HG03135 (cell line): ENCODE measurements around the gene EIF3D.
A peak's percentile ranks its signal among the peaks of the same experiment; 100 is the strongest.

ENCODE experiments used
- ATAC-seq: cut with Tn5 transposase; IDR thresholded peaks from one replicate; pipeline ENCODE4 v1.9.1; 2021; ENCODE audit warnings: mild to moderate bottlenecking, moderate library complexity; ENCODE audit not compliant: unreplicated experiment

The EIF3D gene, protein sequence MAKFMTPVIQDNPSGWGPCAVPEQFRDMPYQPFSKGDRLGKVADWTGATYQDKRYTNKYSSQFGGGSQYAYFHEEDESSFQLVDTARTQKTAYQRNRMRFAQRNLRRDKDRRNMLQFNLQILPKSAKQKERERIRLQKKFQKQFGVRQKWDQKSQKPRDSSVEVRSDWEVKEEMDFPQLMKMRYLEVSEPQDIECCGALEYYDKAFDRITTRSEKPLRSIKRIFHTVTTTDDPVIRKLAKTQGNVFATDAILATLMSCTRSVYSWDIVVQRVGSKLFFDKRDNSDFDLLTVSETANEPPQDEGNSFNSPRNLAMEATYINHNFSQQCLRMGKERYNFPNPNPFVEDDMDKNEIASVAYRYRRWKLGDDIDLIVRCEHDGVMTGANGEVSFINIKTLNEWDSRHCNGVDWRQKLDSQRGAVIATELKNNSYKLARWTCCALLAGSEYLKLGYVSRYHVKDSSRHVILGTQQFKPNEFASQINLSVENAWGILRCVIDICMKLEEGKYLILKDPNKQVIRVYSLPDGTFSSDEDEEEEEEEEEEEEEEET

DNA sequence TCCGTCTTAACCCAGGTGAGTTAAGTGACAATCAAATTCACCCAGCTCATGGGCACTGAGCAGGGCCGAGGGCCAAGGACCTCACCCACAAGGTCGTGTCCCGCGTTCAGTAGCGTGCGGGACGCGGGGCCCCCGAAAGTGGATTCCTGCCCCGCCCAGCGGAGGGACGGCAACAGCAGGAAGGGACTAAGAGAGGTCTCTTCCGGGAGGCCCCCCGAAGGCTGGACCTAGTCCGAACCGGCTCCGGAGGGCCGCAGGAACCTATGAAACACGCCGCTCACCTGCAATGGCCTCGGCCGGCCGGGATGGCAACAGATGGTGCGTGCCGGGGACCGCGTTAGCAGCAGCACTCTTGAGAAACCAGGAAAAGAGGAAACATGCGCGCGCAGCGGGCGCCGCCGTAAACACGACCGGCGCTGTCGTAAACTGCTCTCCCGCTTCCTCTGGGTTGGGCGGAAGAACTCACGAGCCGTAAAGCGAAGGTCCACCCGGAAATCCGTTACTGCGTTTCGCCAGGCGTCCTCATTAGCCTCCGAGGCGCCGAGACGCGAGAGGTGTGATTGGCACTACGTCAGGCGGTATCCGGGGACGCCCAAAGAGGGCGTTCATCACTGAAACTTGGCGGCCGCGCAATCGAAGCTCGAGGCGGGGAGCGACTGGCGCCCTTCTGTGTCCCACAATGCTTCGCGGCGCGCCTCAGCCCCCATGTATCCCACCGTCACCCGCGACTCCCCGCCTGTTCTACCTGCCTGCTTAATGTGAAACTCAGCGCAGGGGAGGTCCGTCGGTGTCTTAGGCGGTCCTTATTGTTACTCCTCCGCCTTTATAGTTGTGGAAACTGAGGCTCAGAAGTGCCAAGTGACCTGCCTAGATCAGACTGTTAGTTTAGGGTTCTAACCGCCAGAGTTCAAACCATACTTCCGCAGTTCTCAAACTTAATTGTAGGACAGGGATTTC, at the start of gene EIF3D:
EIF3D (minus strand) TSS at position 372 of the 957 bp plus-strand sequence. CDS start 3,045 bp downstream, outside the sequence.
- ATAC-seq: peak; percentile 92

DNA sequence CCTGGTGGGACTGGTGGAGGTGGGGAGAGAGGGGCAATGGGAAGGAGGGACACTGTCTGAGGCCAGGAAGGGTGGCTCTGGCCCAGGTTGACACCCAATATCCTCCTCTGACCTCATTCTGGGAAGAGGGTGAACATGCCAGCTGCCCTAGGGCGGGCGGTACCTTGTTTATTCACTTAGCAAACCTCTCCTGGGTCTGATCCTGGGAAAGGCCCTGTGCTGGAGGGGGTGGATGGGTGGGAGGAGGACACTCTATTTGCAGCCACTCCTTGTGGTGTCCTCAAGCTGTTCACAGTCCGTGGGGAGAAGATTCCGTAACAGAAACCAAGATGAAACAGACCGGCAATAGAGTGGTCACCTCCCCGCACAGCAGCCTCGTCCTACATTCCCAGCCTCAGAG, 49.7 kb upstream of the EIF3D start:
- ATAC-seq: no peak

DNA sequence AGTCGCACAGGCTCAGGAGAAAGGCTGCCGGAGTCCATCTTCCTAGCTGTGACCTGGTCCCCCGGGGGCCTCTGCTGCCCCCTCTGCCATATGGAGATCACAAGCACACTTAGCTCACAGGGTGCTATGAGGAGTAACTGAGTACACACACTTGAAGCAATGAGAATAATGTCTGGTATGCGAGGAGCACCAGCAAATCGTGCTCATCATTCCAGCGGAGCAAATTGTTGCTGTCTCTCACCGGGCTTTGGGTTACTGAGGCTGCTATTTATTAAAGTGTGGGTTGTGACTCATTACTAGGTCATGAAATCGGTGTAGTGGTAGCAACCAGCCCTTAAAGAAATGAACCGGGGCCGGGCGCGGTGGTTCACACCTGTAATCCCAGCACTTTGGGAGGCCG, 48.1 kb upstream of the EIF3D start:
- ATAC-seq: no peak

DNA sequence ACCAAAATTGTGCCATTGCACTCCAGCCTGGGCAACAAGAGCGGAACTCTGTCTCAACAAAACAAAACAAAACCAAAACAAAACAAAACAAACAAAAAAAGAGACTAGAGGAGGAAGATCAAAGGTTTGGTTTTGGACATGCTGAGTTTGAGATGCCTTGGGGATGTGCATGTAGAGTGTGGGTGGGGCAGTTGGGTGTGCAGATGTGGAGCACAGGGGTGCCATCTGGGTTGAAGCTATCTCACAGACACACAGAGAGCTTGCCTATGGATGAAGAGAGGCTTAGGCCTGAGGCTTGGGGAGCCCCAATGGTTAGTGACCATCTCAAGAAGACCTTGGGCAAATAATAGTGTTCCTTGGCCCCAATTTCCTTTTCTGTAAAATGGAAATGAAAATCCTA, 45.8 kb upstream of the EIF3D start:
- no peak for ATAC-seq

DNA sequence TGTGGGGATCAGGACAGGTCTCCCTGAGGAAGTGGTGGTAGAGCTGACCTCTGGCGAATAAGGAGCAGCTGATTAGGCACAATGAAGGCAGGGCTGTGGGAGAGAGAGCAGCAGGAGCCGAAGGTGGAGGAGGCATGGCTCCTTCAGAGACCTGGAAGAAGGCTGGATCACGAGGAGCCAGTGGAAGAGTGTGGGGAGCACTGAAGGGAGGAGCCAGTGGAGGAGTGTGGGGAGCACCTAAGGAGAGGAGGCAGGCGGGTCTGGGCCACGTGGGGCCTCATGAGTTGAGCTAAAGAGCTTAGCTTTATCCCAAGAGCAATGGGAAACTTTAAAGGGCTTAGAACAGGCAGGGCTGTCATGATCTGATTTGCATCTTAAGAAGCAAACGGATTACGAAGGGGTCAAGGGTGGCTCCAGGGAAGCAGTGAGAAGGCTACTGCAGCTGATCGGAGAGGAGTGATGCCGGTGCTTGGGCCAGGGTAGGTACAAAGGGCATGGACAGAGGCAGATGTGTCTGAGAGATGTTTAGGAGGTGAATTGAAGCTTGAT, 44.9 kb upstream of the EIF3D start:
- ATAC-seq: no peak

DNA sequence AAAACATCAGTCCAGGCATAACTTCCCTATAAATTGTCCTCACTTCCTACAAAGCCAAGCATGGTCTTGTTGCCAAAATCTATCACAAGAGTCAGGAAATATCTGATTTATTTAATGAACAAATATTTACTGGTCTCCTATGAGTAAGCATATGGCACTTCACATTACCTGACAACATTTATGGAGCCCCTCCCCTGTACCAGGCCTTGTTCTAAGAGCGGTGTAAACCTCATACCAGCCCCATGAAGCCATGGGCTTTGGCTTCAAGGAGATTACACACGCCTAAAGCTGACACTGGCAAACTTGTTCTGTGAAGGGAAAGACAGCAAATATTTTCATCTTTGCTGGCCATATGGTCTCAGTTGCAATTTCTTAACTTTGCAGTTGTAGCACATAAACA, 43.0 kb upstream of the EIF3D start:
- no peak for ATAC-seq

DNA sequence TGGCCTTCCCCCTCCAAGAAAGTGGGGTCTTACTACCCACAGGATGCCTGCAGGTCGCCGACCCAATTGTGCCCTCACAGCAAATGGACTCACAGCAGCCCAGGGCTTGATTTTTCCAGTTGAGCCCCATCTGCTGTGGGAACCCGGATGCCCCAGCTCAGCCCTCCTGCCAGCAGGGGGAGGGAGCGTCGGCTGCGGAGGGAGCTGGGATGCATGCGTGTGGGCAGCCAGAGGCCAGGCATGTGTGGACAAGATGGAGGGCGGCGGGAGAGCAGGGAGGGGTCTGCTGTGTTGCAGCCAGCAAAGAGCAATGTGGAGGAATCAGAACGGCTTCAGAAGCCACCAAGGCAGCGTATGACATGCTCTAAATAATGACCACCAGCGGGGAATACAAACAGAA, 41.0 kb upstream of the EIF3D start:
- no peak for ATAC-seq

DNA sequence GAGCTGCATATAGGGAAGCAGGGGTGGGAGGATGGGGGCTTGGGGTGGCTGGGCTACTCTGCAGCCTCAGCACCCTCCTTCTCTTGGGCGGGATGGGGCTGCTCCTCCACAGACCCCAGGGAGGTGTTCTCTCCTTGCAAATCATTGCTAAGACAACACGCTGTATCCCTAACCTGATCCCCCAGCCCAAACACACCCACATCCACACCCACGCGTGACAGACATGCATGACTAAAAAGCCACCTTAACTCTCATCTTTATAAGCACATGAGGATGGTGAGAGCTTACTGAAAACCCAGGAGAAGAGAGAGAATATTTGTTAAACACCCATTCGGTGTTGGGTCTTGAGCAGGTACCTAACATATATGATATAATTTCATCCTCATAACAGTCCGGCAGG, 39.9 kb upstream of the EIF3D start:
- ATAC-seq: no peak

DNA sequence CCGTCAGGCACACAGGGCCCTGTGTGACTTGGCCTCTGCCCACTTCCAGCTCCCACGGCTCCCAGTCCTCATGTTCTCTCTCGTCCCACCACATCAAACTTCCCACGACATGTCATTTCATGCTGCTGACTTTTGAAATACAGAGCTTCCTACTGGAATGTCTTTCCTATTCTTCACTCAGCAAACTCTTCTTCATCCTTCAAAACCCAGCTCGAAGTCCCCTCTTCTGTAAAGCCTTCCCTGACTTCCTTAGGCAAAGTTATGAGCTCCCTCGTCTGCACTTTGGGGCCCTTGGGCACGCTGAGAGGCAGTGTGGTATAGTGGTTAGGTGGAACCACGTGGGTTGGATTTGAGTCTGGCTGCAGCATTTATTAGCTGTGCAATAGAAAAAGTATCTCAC, 37.8 kb upstream of the EIF3D start:
- no peak for ATAC-seq

DNA sequence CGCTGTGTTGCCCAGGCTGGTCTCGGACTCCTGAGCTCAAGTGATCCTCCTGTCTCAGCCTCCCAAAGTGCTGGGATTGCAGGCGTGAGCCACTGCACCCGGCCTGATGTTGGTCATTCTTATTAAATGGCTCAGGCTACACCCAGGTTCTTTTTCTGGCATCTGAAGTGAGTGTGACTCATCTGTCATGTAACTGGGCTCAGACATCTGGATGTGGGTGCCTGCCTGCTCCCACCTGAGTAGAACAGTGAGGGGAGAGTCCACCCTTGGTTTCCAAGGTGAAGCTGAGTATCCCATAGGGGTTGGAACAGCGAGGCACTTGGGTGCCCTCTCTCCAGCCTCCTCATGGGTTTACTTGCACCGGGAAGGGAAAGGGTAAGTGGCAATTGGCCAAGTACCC, 36.7 kb upstream of the EIF3D start:
- no peak for ATAC-seq

DNA sequence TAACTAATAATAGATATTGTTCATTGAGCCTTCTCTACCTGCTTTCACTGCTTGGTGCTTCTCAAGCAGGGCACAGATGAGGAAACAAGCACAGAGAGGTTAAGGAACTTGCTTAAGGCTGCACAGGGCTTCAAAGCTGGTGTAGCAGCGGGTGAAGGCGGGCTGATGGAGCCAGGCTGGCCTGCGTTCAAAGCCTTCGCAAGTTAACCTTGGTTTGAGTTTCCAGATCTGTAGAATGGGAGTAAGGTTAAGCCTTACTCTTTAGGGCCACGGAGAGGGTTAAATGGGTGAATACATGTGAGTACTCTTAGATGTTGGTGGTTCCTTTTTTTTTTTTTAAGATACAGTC, 36.2 kb upstream of the EIF3D start:
- no peak for ATAC-seq

DNA sequence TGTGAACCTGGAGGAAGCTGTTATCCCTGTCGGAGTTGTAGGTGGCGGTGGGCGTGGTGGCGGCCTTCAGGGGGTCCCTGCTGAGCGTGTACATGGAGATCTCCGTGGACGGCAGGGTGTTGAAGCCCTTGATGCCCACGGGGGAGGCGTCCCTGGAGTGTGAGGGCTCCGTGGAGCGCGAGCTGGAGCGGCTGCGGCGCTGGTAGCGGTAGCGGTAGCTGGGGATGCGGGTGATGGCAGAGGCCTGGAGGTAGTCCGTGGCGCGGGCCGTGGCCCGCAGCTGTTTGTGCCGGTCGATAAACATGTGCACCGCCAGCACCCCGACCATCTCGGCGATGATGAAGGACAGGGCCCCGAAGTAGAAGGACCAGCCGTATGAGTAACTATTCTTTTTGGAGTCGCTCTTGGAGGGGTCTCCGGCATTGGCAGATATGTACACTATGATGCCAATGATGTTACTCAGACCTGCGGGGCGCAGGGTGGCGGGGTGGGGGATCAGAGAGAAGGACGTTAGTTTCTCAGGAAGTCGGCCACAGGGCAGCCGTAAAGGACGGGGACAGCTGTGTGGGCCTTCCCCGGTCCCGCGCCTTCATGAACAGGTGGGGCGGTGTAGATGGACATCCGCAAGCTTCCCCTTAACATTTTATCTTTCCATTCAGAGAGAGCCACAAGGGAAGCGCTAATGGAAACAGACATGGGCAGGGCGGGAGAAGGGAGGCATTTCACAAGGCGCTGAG, 35.6 kb upstream of the EIF3D start:
- no peak for ATAC-seq

DNA sequence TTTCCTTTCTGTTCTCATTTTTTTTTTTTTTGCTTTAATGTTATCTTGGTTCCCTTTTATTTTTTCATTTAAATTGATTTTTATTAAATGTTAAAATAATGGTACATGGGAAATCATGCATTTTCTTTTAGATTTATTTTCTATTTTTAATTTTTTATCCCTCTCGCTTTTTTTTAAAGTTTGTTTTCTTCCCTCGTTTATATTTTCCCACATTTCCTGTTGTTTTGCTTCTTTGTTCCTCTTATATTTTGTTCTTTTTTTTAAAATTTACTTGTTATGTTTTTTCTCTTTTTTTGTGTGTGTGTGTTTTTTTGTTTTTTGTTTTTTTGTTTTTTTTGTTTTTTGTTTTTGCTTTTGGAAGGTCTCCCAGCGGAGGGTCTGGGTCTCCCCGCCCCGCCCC, 34.9 kb upstream of the EIF3D start:
- no peak for ATAC-seq

DNA sequence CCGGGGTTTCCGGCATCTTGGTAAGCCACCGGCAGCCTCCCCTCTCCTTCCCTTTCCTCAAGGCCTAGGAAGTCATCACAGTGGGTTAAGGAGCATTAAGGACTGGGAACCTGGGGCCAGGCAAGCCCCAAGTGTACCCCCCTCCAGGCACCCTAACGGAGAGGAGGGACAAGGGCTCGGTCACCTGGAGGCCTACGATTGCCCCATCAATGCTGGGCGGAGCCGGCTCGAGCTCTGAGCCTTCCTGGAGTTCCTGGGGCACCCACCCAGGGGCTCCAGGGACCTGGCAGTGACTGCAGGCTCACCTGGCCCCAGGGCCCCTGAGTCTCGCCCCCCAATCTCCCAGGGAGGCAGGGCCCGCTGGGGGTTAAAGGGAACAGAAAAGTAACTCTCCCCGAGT, 34.5 kb upstream of the EIF3D start:
- ATAC-seq: no peak

DNA sequence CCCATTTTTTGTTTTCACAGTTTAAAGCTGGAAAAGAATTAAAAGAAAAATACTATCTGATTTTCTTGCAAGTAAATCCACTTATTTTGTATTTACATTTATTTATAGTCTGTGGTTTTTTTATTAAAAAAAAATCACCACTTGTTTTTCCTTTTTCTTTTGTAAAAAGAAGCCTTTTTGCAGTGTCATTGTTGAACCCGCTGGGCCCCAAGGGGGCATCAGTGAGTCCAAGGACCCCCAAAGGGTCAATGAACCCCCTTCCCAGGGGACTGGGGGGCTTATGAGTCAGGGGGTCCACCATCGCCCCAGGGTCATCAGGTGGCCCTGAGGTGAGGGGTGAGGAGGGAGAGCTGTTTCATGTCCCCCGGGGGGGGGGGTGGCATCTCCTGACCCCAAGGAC, 34.0 kb upstream of the EIF3D start:
- no peak for ATAC-seq

DNA sequence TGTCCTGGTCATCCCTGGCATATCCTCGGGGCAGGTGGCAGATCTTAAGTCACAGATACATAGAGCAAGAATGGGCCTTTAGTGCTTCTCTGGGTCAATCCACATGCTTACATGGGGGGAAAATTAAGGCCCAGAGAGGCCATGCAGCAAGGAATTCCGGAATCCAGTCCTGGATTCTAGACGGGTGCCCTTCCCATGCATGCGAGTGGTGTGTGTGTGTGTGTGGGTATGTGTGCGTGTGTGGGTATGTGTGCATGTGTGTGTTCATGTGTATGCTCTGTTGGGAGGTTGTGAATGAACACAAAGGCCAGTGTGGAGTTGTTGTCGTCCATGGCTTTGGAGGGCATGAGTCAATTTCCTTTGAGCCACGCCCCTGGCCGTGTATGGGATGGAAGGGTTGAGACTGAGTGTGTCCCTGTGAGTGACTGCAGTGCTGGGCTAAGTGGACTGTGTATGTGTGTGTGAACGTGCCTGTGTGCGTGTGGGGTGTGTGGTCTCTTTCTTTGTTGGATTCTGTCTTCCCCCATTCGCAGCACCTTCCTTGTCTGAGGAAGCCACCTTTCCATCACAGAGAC, 33.4 kb upstream of the EIF3D start:
- no peak for ATAC-seq

DNA sequence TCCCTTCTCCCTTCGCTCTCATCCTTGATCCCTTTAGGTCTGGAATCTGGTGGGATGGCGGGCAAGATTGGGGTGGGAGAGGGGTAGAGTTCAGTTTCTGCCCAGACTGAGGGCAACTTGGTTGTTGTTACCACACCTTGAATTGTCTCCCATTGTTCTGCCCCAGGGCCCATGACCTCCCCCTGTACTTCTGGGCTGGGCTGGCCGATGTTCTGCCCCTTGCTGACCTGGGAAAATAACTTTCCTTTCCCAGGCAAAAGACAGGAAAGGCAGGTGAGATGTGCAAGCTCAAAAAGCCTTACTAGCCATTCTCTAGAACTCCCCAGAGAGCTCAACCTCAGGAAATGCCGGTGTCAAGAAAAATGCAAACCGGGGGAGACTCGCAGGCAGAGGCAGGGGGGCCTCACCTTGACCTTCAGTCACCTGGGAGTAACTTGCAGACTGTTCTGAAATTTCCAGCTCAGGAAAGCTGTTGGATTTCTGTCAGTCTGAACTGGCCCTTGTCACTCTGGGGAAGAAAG, 32.4 kb upstream of the EIF3D start:
- ATAC-seq: no peak

DNA sequence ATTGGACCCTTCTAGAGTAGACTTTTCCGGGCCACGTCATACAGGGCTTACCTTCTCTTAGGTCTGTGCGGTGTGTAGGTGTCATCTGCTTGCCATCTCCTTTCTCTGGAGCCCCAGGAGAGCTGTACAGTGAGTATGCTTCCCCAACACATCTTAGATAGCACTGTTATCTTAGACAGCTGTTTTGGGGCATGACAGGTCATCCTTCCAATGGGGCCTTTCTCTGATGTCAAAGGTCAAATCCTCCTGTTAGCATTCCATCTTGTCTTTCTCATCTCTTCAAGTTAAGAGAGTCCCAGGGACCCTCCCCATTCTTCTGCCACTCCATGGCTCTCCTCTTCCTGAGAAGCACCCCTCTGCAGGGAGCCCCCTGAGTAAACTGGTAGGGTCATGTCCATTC, 31.0 kb upstream of the EIF3D start:
- no peak for ATAC-seq

DNA sequence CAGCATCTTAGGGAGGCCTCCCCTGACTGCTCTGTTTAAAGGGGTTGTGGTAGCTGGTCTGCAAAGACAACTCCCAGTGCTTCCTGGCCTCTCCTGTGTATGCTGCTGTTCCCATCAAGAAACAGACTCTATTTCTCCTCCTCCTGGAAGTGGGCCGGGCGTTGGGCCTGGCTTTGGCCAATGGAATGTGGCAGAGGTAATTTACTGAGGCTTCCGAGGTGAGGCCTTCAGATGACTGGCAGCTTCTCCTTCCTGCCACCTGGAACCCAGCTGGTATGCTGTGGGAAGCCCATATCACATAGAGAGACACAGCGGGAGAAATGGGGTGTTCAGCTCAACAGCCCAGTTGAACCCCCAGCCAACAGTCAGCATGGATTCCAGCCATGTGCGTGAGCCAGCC, 25.1 kb upstream of the EIF3D start:
- ATAC-seq: no peak

DNA sequence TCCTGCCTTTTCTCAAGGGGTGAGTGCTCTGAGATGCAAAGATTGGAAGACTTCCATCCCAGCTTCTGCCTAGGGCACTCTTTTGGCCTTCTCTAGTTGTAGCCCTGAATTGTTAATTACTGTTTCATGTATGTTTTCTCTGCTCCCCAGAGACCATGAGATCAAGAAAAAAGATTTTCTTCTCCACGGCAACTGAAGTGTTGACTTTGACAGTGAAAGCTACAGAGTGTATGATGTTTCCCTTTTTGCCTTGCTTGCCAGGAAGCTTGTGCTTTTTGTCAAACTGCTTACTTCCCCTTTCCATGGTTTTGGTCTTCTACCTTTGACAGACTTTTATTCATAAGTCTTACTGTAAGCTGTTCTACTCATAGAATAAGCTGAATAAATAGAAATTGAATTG, 23.3 kb upstream of the EIF3D start:
- ATAC-seq: peak; percentile 49
